OCI-LY3 (cell line): ENCODE measurements around the gene SYNGR2.

Experiments
- EZH2phosphoT487 ChIP-seq: fragments of 200-600 bp; shearing (Covaris generic); IDR thresholded peaks from 2 replicates; pipeline ENCODE4 v1.6.1; 2018; ENCODE audit warnings: antibody characterized with exemption, mixed run types, low read depth
- TF ChIP-seq, protein P1 (sequence below): fragments of 200-600, 300-600 bp; sonication (generic); IDR thresholded peaks from 2 replicates; pipeline ENCODE4 v1.5.1; 2014; ENCODE audit warnings: antibody characterized with exemption, low read length, low read depth

GRCh38 chr17:78146471-78146869 is 21.9 kb upstream of the SYNGR2 start:
- TF ChIP-seq, protein P1, sequence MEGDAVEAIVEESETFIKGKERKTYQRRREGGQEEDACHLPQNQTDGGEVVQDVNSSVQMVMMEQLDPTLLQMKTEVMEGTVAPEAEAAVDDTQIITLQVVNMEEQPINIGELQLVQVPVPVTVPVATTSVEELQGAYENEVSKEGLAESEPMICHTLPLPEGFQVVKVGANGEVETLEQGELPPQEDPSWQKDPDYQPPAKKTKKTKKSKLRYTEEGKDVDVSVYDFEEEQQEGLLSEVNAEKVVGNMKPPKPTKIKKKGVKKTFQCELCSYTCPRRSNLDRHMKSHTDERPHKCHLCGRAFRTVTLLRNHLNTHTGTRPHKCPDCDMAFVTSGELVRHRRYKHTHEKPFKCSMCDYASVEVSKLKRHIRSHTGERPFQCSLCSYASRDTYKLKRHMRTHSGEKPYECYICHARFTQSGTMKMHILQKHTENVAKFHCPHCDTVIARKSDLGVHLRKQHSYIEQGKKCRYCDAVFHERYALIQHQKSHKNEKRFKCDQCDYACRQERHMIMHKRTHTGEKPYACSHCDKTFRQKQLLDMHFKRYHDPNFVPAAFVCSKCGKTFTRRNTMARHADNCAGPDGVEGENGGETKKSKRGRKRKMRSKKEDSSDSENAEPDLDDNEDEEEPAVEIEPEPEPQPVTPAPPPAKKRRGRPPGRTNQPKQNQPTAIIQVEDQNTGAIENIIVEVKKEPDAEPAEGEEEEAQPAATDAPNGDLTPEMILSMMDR = no peak
- TF ChIP-seq EZH2phosphoT487 = no peak
